Measurements from ENCODE around the gene SBK3. TPM values are rescaled to one million over a fixed set of nuclear protein-coding genes. Genes with fewer than 3 reads are reported as not detected.

The SBK3 gene
- total RNA-seq, 1 experiment from 2014 or later = 4.0 TPM

- intact Hi-C loops (cut with micrococcal nuclease; ENCODE audit: unreplicated experiment) (no loop called here), in situ Hi-C loops (cut with HindIII; ENCODE audit: low pct_unique_long_range_greater_than_20kb, low sequenced_read_pairs) (no loop called here)
- Histone ChIP-seq H3K9me3 (ENCODE audit: control insufficient read depth, insufficient read depth, low read depth, low read length) (no peaks in the 10 kb centered on the region; the same call in 1 of the 2 replicates), H3K27me3 (ENCODE audit: control insufficient read depth, insufficient read depth, low read length) (no peaks in the 10 kb centered on the region), H3K27ac (ENCODE audit: low read length) (no peak overlapping the region), H3K4me1 (ENCODE audit: control insufficient read depth, insufficient read depth, low read length) (peaks cover 7% of the 10 kb centered on the region), H3K36me3 (ENCODE audit: control insufficient read depth, insufficient read depth, low read length) (no peaks in the 10 kb centered on the region), H3K4me3 (ENCODE audit: low read depth in 2 of 2, low read length in 2 of 2) (no peak overlapping the region)
- DNase-seq (ENCODE audit: low read depth, low spot score) (no peak), ATAC-seq (no peak)
- ChIA-PET CTCF (interaction anchor here (0.6 kb wide), 2 partner anchors 23 to 47 kb away, joined by 3 to 9 read pairs; no protein-coding TSS in a partner anchor), POLR2A (no interaction called here)
- no TSS peak for BruUV-seq (replicated peaks)
- no peak for TF ChIP-seq SIN3A (IDR thresholded peaks at IDR 0.05; ENCODE audit: borderline replicate concordance, insufficient read depth, low read depth, low read length)
- TF ChIP-seq REST (IDR thresholded peaks at IDR 0.05; ENCODE audit: insufficient read depth in 1 of 2, low read depth in 2 of 2, low read length in 1 of 2) = no peak
- TF ChIP-seq POLR2AphosphoS5 (IDR thresholded peaks at IDR 0.05; ENCODE audit: low read depth, low read length) = no peak
- no peak for TF ChIP-seq TCF7L2 (IDR thresholded peaks at IDR 0.05; ENCODE audit: low read depth, low read length)
- TF ChIP-seq CTCF (IDR thresholded peaks at IDR 0.05) = no peak
Observed at GRCh38 chr19:55559684-55560083, 14.3 kb upstream of the SBK3 start.

- peaks cover 15% of the 10 kb centered on the region for H3K4me1 ChIP-seq (ENCODE audit: control insufficient read depth, insufficient read depth, low read length)
- ATAC-seq (no peak), DNase-seq (ENCODE audit: low read depth, low spot score) (no peak)
- intact Hi-C loops (cut with micrococcal nuclease; ENCODE audit: unreplicated experiment) = no loop called here
- in situ Hi-C loops (cut with HindIII; ENCODE audit: low pct_unique_long_range_greater_than_20kb, low sequenced_read_pairs) = no loop called here
- H3K36me3 ChIP-seq (ENCODE audit: control insufficient read depth, insufficient read depth, low read length) = no peaks in the 10 kb centered on the region
- no peaks in the 10 kb centered on the region for H3K9me3 ChIP-seq (ENCODE audit: control insufficient read depth, insufficient read depth, low read depth, low read length)
- H3K4me3 ChIP-seq (ENCODE audit: low read depth in 2 of 2, low read length in 2 of 2) = no peak overlapping the region
- ChIA-PET CTCF (interaction anchor here (0.5 kb wide), 1 partner anchor 1060 kb away, joined by 4 read pairs; no protein-coding TSS in a partner anchor), POLR2A (no interaction called here)
- no TSS peak for BruUV-seq (replicated peaks)
- no peaks in the 10 kb centered on the region for H3K27me3 ChIP-seq (ENCODE audit: control insufficient read depth, insufficient read depth, low read length)
- TF ChIP-seq CTCF (IDR thresholded peaks at IDR 0.05) (no peak), POLR2AphosphoS5 (IDR thresholded peaks at IDR 0.05; ENCODE audit: low read depth, low read length) (no peak), REST (IDR thresholded peaks at IDR 0.05; ENCODE audit: insufficient read depth in 1 of 2, low read depth in 2 of 2, low read length in 1 of 2) (no peak), SIN3A (IDR thresholded peaks at IDR 0.05; ENCODE audit: borderline replicate concordance, insufficient read depth, low read depth, low read length) (no peak), TCF7L2 (IDR thresholded peaks at IDR 0.05; ENCODE audit: low read depth, low read length) (no peak)
- H3K27ac ChIP-seq (ENCODE audit: low read length) = no peak overlapping the region; the same call in 1 of the 2 replicates
Observed at GRCh38 chr19:55554741-55555152, 9.4 kb upstream of the SBK3 start.
